NCI-H345 (cell line): ENCODE measurements around the gene PLET1.
"Not testable (repeated sequence)": the region's sequence is repeated elsewhere in the genome, so short reads cannot be mapped to it uniquely, and the experiment has no call there.

Experiments used
- DNase-seq: peaks from one replicate; lab custom pipeline; 2025; lab: John Stamatoyannopoulos, UW

The PLET1 gene

GRCh38 chr11:112211536-112211935 lies 49.1 kb downstream of the PLET1 start:
- DNase-seq: no peak

GRCh38 chr11:112210890-112211289 lies 49.8 kb downstream of the PLET1 start:
- no peak for DNase-seq

- DNase-seq: no peak
Measured at GRCh38 chr11:112206071-112206470, 54.6 kb downstream of the PLET1 start.

GRCh38 chr11:112200252-112200651 lies 60.4 kb downstream of the PLET1 start:
- no peak for DNase-seq

- not testable (repeated sequence) for DNase-seq
Measured at GRCh38 chr11:112199101-112199500, 61.6 kb downstream of the PLET1 start.
